ENCODE measurements around the gene RNF144B.
"Not testable (repeated sequence)": the region's sequence is repeated elsewhere in the genome, so short reads cannot be mapped to it uniquely, and the experiment has no call there.

Gene RNF144B

GRCh38 chr6:18371010-18371409, 16.1 kb upstream of the RNF144B start:
- DNase-seq, result no peak

- DNase-seq, result no peak
Observed at GRCh38 chr6:18371656-18372055, 15.5 kb upstream of the RNF144B start.

- no peak for DNase-seq
Observed at GRCh38 chr6:18380158-18380836, 6.9 kb upstream of the RNF144B start.

GRCh38 chr6:18380851-18381250, 6.3 kb upstream of the RNF144B start:
- no peak for DNase-seq

GRCh38 chr6:18383441-18383840, 3.7 kb upstream of the RNF144B start:
- DNase-seq, result no peak

- no peak for DNase-seq
Observed at GRCh38 chr6:18384621-18385020, 2.5 kb upstream of the RNF144B start.

GRCh38 chr6:18386298-18386976, 713 bp upstream of the RNF144B start:
- DNase-seq, result peak in 2 of 58 donors; percentile 1 to 5

GRCh38 chr6:18388271-18388670, 1.1 kb downstream of the RNF144B start:
- no peak for DNase-seq

GRCh38 chr6:18388942-18389341, 1.8 kb downstream of the RNF144B start:
- peak in 1 of 58 donors; percentile 13 for DNase-seq

- no peak for DNase-seq
Observed at GRCh38 chr6:18389479-18389878, 2.3 kb downstream of the RNF144B start.

GRCh38 chr6:18390476-18390875, 3.3 kb downstream of the RNF144B start:
- DNase-seq, result no peak

GRCh38 chr6:18391023-18391422, 3.9 kb downstream of the RNF144B start:
- DNase-seq, result no peak

GRCh38 chr6:18392346-18392877, 5.3 kb downstream of the RNF144B start:
- no peak for DNase-seq

- no peak for DNase-seq
Observed at GRCh38 chr6:18393698-18394097, 6.5 kb downstream of the RNF144B start.

GRCh38 chr6:18395177-18395855, 8.2 kb downstream of the RNF144B start:
- DNase-seq, result no peak

GRCh38 chr6:18395856-18396197, 8.7 kb downstream of the RNF144B start:
- no peak for DNase-seq

- no peak for DNase-seq
Observed at GRCh38 chr6:18397701-18398100, 10.6 kb downstream of the RNF144B start.

GRCh38 chr6:18398225-18398624, 11.1 kb downstream of the RNF144B start:
- DNase-seq, result not testable (repeated sequence)

GRCh38 chr6:18400831-18401446, 13.8 kb downstream of the RNF144B start:
- DNase-seq, result no peak

- DNase-seq, result not testable (repeated sequence)
Observed at GRCh38 chr6:18404965-18405364, 17.8 kb downstream of the RNF144B start.

GRCh38 chr6:18405477-18406293, 18.5 kb downstream of the RNF144B start:
- DNase-seq, result no peak

Measured in anterior cingulate cortex (tissue), 58 donors.